ENCODE data around the gene ERMP1.

DNA sequence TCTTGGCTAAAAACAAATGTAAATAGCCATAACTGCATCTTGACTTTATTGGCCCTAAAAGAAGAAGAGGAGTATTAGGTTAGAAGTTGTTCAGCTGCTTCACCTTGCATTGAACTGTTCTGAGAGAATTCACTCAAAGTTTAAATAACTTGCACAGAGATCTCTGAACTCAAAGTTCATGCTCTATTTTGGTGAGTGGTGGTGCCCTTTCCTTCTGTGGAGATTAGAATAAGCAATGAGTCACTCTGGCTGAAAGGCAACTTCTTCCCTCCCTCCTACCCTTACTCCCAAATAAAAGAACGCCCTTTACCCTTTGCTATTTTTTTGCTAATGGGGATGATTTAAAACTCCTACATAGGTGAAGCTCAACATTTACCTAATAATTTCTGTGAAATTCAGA lies 48.9 kb downstream of the ERMP1 start:
- TF ChIP-seq, protein P1, sequence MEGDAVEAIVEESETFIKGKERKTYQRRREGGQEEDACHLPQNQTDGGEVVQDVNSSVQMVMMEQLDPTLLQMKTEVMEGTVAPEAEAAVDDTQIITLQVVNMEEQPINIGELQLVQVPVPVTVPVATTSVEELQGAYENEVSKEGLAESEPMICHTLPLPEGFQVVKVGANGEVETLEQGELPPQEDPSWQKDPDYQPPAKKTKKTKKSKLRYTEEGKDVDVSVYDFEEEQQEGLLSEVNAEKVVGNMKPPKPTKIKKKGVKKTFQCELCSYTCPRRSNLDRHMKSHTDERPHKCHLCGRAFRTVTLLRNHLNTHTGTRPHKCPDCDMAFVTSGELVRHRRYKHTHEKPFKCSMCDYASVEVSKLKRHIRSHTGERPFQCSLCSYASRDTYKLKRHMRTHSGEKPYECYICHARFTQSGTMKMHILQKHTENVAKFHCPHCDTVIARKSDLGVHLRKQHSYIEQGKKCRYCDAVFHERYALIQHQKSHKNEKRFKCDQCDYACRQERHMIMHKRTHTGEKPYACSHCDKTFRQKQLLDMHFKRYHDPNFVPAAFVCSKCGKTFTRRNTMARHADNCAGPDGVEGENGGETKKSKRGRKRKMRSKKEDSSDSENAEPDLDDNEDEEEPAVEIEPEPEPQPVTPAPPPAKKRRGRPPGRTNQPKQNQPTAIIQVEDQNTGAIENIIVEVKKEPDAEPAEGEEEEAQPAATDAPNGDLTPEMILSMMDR (IDR thresholded peaks at IDR 0.05): no peak
- TF ChIP-seq POLR2AphosphoS5 (IDR thresholded peaks at IDR 0.05) (no peak), POLR2A (IDR thresholded peaks at IDR 0.05) (no peak)
